Fibroblast of skin of back (primary cell): ENCODE measurements around the gene MDM4.
"Not testable (repeated sequence)": the region's sequence is repeated elsewhere in the genome, so short reads cannot be mapped to it uniquely, and the experiment has no call there.

Experiments
- DNase-seq: peaks from one replicate; pipeline ENCODE4 v3.0.0-alpha.2; 2013

MDM4 gene

GRCh38 chr1:204517382-204517781 lies 1.2 kb downstream of the MDM4 start:
- not testable (repeated sequence) for DNase-seq

GRCh38 chr1:204520834-204521709 lies 4.9 kb downstream of the MDM4 start:
- DNase-seq: peak; percentile 47

DNA sequence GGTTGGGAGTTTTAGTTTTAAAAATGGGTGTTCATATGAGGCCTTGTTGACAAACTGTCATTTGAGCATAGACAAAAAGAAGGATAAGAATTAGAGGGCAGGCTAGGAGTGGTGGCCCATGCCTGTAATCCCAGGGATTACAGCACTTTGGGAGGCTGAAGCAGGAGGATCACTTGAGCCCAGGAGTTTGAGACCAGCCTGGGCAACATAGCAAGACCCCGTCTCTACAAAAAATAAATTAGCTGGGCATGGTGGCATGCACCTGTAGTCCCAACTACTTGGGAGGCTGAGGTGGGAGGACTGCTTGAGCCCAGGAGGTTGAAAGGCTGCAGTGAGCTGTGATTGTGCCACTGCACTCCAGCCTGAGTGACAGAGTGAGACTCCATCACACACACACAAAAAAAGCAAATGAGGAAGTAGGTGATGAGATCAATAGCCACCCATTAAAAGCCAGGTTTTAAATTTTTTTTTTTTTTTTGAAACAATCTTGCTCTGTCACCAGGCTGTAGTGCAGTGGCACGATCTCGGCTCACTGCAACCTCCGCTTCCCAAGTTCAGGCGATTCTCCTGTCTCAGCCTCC lies 5.8 kb downstream of the MDM4 start:
- not testable (repeated sequence) for DNase-seq

- no peak for DNase-seq
These were observed 7.5 kb downstream of the MDM4 start for GRCh38 chr1:204523605-204524215.

DNA sequence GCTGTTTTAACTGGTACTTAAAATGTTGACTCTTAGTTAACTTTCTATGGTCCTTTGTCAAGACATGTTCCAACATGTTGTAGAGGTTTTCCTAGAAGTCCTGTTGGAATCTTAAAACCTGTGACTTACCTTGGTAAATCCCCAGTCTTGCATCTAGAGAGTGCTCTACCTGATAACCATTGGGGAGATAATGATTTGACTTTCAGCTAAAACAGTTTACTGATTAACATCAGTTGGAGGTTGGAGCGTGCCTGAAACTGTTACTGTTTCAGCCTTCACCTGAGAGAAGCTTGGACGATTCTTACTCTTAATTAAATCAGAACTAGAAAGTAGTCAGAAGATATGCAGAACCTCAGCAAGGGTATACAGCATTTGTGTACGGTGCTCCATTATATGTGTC lies 8.8 kb downstream of the MDM4 start:
- DNase-seq: no peak

DNA sequence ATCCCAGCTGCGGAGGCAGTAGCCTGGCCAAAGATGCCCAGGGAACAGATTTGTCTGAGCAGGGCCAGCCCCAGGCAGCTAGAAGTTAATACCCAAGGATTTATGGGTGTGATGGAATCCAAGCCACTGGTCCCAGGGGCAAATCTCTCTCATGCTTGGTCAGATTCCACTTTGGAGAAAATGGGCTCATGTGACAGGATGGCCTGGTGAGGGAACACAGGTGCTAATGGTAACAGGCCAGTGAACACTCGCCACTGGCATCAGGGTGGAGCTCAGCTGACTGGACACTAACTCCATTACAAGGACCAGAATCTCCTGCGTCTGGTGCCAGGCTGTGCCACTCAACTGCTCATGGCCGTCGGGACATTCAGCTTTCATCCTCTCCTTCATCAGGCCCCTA lies 12.0 kb downstream of the MDM4 start:
- DNase-seq: no peak

DNA sequence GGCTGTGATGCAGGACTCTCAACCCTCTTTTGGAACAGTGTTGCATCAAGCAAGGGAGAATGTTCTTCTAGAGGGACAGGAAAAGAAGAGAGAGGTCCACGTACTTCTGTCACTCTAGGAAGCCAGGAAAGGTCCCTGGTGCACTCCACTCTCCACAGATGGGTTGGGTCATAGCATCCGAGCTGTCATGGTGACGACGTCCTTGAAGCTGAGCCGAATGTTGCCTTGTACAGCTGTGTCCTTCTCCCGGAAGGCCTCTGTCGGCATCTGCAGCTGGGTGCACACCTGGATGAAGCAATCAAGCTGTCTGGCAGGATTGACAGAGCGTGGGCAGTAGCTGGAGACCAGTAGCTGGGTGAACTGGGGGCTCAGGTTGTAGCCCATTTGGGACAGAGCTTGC lies 12.5 kb downstream of the MDM4 start:
- no peak for DNase-seq

DNA sequence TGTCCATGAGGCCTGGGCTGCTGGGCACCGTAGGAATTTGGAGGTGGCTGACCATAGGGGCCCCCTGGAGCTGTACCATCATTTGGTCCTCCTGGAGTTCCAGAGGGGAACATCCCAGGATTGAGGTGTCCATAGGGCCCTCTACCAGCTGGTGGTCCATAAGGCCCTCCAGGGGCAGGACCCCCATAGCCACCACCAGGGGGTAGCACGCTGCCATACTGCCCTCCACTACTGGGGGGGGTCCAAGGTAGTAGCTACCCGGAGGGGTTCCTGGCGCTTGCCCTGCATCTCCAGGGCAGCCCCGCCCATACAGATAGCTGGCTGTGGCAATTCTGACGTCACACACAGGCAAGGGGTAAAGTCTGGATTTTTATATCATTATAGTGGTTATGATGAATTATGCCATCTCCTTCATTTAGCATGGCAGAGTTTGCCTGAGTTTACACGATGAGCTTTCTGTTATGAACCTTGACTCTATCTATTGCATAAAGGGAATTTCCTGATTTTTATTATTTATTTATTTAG lies 13.2 kb downstream of the MDM4 start:
- no peak for DNase-seq

DNA sequence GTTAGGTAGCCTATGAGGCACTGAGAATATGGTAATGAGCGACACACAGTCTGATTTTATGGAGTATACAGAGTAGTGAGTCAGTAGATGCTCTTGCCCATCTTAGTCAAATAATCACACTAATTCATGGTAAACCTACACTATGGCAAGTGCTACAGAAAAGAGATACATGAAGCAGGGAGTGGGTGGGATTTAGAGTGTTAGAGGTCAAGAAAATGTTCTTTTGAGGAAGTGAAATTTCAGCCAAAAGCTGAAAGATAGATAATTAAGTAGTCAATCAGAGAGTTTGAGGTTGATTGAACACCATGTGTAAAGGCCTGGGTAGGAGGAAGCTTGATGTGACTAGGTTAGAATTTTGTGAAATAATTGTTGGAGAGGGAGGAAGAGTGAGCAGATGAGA lies 14.7 kb downstream of the MDM4 start:
- DNase-seq: no peak

GRCh38 chr1:204532832-204533231 lies 16.6 kb downstream of the MDM4 start:
- no peak for DNase-seq

DNA sequence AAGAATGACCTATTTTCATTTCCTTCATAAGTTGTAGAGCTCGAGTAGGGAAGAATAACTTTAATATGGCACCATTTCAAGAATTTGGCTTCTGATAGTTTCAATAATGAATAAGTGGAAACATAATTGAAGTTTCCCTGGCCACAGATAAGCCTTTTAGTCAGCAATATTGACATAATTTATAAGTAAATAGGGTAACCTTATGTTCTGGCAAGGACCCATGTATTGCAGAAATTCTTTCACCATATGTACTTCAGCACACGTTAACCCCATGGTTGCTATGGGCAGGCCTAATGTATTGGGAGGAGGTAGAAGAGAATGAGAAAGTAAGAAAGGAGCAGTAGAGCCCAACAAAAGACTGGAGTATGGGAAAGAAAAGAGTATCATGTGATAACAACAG lies 25.4 kb downstream of the MDM4 start:
- DNase-seq: no peak

DNA sequence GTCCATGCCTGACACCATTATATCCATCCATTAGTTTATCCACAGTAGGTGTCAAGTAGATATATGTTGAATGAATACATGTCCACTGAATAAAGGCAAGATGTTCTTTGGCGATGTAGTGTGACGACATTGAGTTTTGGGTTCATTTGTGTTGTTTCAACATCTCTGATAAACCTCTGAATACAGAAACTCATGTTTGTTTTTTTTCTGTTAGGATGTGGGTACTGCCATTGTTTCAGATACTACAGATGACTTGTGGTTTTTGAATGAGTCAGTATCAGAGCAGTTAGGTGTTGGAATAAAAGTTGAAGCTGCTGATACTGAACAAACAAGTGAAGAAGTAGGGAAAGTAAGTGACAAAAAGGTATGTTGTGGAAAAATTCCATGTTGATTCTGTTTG lies 28.1 kb downstream of the MDM4 start:
- peak; percentile 13 for DNase-seq

GRCh38 chr1:204545202-204545601 lies 29.0 kb downstream of the MDM4 start:
- peak; percentile 39 for DNase-seq

GRCh38 chr1:204545881-204546280 lies 29.7 kb downstream of the MDM4 start:
- no peak for DNase-seq

GRCh38 chr1:204548265-204548664 lies 32.1 kb downstream of the MDM4 start:
- no peak for DNase-seq

- DNase-seq: no peak
These were observed 33.1 kb downstream of the MDM4 start for GRCh38 chr1:204549313-204549712.

DNA sequence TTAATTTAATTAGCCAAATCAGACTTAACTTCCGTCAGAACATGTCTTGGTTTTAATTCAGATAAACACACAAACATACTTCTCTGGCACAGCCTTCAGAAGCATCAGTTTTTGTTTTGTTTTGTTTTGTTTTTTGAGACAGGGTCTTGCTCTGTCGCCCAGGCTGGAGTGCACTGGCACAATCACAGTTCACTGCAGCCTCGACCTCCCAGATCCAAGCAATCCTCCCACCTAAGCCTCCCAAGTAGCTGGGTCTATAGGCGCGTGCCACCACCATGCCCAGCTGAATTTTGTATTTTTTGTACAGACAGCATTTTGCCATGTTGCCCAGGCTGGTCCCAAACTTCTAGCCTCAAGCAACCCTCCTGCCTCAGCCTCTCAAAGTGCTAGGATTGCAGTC lies 34.7 kb downstream of the MDM4 start:
- DNase-seq: no peak

DNA sequence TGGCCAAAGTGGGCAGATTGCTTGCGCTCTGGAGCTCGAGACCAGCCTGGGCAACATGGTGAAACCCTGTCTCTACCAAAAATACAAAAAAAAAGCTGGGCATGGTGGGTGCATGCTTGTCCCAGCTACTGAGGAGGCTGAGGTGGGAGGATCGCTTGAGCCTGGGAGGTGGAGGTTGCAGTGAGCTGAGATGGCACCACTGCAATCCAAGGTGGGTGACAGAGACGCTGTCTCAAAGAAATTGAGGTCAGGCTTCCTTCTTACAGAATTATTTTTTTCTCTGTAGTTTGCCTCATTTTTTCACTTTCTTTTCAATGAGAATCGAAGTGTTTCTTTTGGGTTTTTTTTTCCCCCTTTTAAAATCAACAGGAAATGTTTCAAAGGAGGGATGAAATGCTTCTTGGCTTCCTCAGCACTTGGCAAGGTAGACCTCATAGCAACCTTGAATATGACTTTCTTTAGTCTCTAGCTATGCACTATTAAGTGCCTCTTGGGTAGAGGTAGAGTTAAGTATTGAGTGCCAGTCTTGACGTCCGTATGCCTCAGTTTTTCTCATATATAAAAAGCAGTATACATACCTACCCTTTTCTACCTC lies 40.3 kb downstream of the MDM4 start:
- DNase-seq: no peak

- no peak for DNase-seq
These were observed 42.3 kb downstream of the MDM4 start for GRCh38 chr1:204558467-204558866.

GRCh38 chr1:204560002-204560401 lies 43.8 kb downstream of the MDM4 start:
- DNase-seq: not testable (repeated sequence)

GRCh38 chr1:204560590-204561150 lies 44.5 kb downstream of the MDM4 start:
- DNase-seq: peak; percentile 57

DNA sequence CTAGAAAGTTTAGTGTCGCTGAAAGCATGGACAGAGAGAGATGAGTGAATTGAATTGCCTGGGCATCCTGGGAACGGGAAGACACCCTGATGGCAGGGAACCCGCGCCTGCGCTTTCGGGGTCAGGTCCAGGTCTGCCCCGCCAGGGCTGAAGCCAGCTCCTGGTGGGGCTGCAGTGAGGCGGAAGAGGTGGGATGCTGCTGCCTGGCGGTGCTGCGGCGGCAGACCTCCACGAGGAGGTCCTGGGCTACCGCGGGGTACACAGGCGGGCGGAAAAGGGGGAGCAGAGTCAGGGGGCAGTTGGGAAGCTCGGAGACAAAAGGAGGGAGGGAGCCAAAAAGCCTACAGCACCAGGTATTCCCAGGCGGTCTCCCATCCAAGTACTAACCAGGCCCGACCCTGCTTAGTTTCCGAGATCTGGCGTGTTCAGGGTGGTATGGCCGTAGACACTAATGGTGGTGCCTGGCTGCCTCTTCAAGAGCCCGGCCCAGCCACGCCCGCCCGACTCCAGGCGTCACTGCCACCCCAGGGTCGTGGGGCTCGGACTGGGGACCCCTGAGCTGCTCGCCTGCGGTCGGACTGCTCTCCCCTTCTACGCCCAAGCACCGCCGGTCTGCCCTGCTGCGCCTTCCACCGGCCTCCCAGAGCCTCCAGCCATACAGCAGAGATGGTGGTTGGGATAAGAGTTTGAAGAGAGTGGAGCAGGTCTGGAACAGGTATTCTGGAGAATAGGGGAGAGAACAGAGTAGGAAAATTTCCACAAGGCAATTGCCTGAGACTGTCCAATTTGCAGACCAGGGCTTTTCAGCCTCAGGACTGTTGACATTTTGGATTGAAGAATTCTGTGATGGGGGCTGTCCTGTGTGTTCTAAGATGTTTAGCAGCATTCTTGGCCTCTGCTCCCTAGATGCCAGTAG lies 46.1 kb downstream of the MDM4 start:
- no peak for DNase-seq
